GM18505 (cell line): ENCODE data around the gene SLC43A1.
A peak's percentile ranks its signal among the peaks of the same experiment; 100 is the strongest.

Experiments
- ATAC-seq: cut with Tn5 transposase; IDR thresholded peaks from one replicate; pipeline ENCODE4 v1.9.1; 2021; ENCODE audit not compliant: unreplicated experiment
- POLR2A ChIP-seq: IDR thresholded peaks from 4 replicates; pipeline ENCODE4 v1.6.1; 2011; ENCODE audit warnings: borderline replicate concordance; ENCODE audit not compliant: insufficient read depth, insufficient read length; ENCODE audit errors: extremely low read depth

The SLC43A1 gene

DNA sequence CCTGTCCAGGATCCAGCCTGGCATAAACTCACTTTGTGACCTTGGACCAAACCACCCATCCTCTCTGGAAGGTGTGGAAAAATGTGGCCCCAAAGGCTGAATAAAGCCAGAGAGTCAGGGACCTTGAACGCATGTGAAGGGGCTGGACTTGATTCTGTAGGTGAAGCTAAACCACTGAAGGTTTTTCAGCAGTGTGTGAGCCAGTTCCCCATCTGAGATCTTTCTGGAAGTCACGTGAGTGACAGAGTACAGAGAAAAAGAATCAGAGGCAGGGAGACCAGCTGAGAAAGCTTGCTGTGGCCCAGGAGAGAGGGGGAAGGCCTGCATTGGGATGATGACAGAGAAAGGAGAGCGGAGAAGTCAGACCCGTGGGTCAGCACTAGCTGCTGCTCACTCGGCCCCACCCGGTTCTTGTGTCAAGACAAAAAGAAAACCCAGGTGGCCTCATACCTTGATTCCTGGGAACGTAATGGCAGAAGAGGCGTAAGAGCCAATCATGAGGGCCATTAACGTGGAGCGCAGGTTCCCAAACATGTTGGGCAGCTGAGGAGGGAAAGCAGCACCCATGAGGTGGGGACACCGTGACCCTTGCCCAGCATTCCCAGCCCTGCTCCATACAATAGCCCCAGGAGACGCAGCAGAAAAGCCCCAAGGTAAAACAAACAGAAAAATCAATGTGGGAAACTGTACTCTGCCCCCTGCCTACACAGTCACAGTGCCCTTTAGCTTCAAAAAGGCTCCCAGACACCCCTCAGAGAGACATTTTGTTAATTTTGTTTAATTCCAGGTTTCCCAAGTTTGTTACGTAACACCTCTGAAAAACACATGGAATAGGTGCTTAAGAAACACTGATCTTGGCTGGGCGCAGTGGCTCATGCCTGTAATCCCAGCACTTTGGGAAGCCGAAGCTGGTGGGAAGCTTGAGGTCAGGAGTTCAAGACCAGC is 17.9 kb downstream of the SLC43A1 start:
- ATAC-seq = no peak
- no peak for TF ChIP-seq POLR2A

DNA sequence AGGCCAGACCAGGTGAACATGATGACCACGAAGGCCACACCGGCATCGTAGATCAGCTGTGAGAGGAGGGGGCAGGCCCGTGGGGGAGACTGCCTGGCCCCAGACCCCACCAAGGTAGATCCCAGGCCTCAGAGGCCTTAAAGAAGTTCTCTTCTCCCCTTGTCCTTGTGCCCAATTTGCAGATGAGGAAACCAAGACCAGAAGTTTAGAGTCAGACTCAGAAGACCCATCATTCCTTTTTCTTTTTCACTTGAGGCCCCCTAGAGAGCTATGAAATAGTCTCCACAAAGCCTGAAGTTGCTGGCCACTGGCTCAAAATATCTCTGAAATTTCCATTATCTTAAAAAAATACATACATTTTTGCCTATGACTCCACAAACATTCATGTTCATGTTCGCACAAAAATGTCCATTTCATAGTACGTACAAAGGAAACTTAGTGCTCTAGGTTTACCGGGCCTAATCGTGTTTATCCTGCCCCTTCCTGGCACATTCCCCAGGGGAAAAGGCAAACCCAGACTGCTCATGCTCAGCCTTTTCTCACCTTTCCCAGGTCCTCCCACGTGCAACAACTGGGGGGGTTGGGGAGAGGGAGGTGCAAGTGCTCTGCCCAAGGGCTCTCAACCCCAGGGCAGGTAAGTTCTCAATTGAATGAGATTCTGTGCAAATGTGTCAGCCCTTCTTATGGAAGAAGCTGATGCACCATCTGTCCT is 19.2 kb downstream of the SLC43A1 start:
- ATAC-seq = no peak
- TF ChIP-seq POLR2A = no peak

DNA sequence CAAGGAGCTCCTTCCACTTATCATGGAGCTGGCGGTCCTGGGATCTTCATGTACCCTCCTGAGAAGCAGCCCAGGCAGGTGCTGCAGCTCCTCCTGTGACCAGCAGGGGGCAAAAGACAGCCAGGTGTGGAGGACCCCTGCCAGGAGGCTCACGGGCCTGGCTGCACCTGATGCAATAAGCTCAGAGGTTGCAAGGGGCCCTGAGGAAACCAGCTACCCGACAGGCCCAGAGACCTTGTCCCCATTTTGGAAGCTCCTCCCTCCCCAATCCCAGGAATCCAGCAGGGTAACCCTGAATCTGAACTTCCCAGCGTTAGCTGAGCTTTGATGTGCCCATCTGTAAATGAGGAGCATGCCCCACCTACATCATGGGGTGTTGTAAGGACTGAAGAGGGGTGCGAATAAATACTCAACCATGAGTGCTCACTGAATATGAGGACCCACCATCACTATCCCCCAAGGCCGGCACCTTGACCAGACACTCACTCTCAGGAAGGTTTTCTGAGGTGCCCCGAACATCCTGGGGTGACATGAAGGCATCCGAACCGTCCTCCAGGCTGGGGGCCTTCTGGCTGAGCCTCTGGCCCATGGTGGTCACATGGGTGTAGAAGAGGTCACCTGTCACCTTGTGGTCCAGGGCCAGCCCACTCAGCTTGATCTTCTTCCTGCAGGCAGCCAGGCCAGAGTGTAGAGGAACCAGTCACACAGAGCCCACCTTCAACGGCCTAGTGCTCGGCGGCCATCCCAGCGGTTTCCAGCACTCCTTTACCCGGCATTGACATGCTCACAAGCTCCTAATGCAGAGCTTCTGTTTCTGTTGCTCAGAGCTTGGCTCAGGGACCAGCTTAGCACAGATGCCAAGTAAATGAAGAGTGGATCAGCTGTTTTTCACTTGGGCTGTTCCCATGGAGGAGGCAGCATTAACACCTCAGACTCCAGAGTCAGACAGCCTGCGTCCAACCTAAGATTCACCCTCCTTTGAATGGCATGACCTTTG is 21.7 kb downstream of the SLC43A1 start:
- TF ChIP-seq POLR2A = no peak
- peak; percentile 80 for ATAC-seq

DNA sequence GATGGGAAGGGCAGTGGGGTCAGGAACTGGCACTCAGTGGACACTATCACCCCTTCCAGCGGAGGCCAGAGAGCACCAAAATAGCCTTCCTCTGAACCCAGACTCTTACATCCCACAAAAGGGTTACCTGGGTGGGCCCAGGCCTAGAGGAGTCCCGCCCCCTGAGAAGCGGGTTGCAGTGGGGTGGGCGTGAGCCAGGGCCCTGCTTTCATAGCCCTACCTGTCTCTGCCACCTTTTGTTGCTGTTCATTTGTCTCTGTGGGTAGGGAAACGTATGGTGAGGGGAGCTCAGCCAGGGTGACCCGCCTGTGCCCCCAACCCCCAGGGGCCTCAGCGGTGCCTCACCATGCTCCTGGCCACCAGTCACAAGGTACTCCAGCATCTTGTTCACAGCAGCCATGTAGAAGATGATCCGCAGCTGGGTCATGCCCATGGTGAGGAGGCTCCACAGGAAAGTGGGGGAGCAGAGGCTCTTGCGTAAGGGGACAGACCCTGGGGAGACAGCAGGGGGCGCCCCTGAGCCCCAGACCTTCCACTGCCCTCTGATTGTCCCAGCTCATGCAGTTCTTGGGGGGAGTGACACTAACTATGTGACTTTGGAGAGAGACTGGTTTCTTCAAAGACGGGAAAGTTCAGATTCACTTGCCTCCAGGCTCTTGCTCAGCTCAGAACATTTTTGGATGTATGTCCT is 24.0 kb downstream of the SLC43A1 start:
- TF ChIP-seq POLR2A = no peak
- no peak for ATAC-seq

DNA sequence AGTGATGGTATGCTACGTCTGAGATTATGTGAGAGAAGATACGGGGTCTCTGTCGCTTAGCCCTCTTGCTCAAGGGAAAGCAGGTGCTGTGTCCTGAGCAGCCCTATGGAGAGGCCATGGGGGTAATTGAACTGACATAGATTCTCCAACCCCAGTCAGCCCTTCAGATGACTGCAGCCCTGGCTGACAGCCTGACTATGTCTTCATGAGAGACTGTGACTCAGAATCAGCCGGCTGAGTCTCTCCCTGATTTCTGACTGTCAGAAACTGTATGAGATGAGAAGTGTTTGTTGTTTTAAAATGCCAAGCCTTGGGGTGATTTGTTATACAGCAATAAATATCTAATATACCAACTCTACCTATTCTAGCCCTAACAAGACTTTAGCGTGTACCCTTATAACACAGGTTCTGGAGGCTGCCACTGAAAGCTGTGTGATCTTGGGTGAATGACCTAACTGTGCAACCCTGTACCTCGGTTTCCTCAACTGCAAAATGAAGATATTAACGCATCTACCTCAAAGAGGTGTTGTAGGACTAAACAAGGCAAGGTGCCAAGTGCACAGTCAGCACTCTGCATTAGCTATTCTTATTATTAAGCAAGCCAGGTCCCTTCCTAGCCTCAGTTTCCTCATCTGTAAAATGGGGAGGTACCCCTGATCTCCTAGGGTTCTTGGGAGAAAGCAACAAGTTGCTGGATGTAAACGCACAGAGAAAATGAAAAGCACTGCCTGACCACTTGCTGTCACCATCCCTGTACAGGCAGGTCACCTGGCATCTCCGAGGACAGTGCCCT is 24.9 kb downstream of the SLC43A1 start:
- TF ChIP-seq POLR2A = no peak

DNA sequence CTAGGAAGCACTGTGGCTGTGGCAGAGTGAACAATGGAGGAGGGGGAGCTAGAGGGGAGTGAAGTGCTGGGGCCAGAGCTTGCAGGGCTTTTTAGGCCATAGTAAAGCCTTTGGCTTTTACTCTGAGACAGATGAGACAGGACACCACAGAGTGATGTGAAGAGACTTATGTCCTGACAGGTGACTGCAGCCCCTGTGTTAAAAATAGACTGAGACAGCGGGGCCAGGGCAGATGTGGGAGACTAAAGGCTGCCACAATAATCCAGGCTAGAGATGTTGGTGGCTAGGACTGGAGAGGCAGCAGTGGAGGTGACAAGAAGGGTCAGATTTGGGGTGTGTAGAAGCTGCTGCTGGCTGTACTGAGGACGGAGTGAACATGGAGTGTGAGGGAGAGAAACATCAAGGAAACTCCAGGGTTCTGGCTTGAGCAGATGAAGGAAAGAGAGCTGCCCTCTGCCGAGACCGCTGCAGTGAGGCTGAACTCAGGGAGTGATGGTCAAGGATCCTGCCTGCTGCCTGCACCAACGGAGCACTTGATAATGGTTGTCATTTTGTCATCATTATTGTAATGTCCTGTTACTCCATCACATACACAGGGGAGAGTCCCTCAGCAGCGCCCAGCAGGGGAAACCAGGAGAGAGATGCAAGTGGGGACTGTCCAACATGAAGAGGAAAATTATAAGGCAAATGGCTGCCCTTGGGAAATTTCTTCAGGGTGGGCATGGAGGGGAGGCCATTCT is 27.4 kb downstream of the SLC43A1 start:
- no peak for TF ChIP-seq POLR2A
- no peak for ATAC-seq

More for the DNA sequence above, 24.9 kb downstream of the SLC43A1 start:
- no peak for ATAC-seq

DNA sequence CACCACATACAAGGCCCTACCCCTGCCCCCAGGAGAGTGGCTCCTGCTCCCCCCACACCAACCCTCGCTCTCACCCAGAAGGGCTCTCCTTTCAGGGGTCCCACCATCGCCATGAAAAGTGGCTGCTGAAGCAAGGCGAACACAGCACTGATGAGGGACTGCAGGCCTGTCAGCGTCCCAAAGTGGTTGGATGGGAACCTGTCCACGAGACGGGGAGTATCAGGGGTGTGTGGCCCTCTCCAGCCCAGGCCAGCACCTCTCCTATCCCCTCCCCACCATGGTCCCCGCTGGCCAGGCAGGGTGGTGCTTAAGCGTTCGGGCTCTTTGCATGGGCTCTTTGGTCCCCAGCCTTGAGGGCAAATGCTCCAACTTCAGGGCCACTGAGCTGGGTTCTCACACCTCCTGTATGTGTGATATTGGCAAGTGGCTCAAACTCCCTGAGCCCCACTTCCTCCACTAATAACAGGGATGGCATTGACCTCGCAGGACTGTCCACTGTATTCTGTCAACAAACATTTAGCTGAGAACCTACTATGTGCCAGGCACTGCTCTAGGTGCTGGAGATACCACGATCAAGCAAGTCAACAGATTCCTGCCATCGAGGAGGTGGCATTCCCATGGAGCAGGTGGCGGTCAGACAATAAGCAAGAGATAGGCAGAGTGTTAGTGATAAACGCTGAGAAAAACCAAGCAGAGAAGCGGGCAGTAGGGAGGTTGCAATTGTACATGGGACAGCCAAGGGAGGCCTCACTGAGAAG is 28.3 kb downstream of the SLC43A1 start:
- no peak for ATAC-seq
- no peak for TF ChIP-seq POLR2A

DNA sequence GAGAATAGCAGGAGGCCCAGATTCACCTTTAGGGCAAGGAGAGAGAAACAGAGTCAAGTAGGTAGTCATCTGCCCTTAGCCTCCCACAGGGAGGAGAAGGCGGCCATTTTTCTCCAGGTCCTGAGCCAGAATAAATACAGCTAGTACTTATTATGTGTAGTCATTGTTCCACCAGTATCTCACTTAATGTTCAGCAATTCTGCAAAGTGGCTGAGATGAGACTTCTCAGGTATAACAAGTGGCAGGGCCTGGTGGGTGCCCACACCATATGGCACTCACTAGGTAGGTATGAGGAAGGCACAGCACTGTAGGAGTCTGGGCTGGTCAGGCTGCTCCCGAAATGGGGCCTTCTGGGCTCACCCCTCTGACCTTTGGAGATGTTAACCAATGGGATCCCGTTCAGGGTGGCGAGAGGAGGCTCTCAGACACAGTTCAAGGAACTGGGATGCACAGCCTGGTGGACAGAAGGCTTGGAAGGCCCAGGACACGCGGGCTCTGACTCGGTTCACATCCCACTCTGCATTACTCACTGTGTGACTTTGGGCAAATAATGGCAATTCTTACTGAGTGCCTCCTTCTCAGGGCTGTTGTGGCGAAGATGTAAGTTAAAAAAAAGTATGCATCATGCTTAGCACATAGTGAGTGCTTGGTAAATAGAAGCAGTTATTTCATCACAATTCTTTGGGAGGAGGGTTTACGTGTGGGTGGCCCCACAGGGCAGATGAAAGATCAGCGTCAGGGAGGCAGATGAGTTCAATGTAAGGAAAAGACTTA is 30.1 kb downstream of the SLC43A1 start:
- TF ChIP-seq POLR2A = no peak

DNA sequence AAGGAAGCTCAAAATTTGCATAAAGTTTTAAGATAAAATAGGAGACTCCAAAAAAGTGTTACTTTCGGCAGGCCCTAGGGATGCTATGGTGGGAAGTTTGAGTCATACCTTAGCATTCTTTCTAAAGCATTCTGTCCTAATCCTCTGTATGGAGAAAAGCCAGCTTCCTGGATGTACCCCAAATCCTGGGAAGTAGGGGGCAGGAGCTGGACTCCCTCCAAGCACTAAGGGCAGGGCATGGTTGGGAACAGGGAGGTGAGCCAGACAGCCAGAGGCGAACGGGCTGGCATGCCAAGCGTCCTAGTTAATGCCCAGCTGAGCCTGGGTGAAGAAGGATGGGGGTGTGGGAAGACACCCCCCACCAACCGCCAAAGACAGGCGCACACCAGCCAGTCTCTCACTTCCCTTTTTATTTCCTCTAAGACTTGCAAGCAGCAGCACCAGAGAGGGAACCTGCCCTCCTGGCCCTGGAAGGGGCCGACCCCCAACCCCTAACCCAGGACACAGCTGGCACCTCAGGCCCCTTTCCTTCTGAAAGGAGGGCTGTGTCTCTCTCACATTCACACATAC is 31.3 kb downstream of the SLC43A1 start:
- peak; percentile 64 for ATAC-seq
- TF ChIP-seq POLR2A = no peak

More for the DNA sequence above, 30.1 kb downstream of the SLC43A1 start:
- no peak for ATAC-seq
